Natural killer cell (primary cell): ENCODE data around the gene LEPR. TPM values are rescaled to one million over a fixed set of nuclear protein-coding genes. Genes with fewer than 3 reads are reported as not detected.

Experiments
- ATAC-seq, 3 donors: fragments of 150-1000 bp in 2 of 3; fragments of 200-7000 bp in 1 of 3; cut with Tn5 transposase; 1 replicate in 1 of 3; 2 replicates in 2 of 3; pipeline ENCODE4 v1.10.0; 2021; ENCODE audit warnings: mild to moderate bottlenecking in 2 of 3, moderate library complexity in 2 of 3
- DNase-seq, 2 donors: peaks; one replicate each; pipeline versions ENCODE4 v3.0.0 to v3.0.0-alpha.2; 2013 to 2021; ENCODE audit warnings: mixed read lengths in 1 of 2
- H3K27ac ChIP-seq: one replicate; pipeline ENCODE4 v1.5.1; 2013; ENCODE audit warnings: mild to moderate bottlenecking, low read length
- H3K27me3 ChIP-seq: one replicate; pipeline ENCODE4 v1.6.1; 2013; ENCODE audit warnings: low read length; ENCODE audit not compliant: control insufficient read depth, insufficient read depth
- H3K36me3 ChIP-seq: one replicate; pipeline ENCODE4 v1.6.1; 2013; ENCODE audit warnings: low read length; ENCODE audit not compliant: control insufficient read depth, insufficient read depth
- H3K4me1 ChIP-seq: one replicate; pipeline ENCODE4 v1.6.1; 2013; ENCODE audit warnings: low read length; ENCODE audit not compliant: control insufficient read depth, insufficient read depth
- H3K4me3 ChIP-seq: one replicate; pipeline ENCODE4 v1.5.1; 2013; ENCODE audit warnings: low read length
- H3K9me3 ChIP-seq: one replicate; pipeline ENCODE4 v1.6.1; 2013; ENCODE audit warnings: low read length; ENCODE audit not compliant: control insufficient read depth, insufficient read depth
- H3K27ac Mint-ChIP-seq, 2 donors: one replicate each; pipeline ENCODE4 v1.8.0; 2022; ENCODE audit warnings: mild to moderate bottlenecking in 2 of 2, mixed read lengths in 2 of 2, moderate library complexity in 1 of 2
- H3K27me3 Mint-ChIP-seq, 2 donors: one replicate each; pipeline ENCODE4 v1.8.0; 2022; ENCODE audit warnings: low read depth in 2 of 2, mixed read lengths in 2 of 2
- H3K36me3 Mint-ChIP-seq: one replicate; pipeline ENCODE4 v1.8.0; 2022; ENCODE audit warnings: mixed read lengths
- H3K4me1 Mint-ChIP-seq, 2 donors: one replicate each; pipeline ENCODE4 v1.8.0; 2022; ENCODE audit warnings: mixed read lengths in 2 of 2
- H3K4me3 Mint-ChIP-seq: one replicate; pipeline ENCODE4 v1.8.0; 2022; ENCODE audit warnings: mild to moderate bottlenecking, moderate library complexity, mixed read lengths
- H3K9me3 Mint-ChIP-seq, 2 donors: one replicate each; pipeline ENCODE4 v1.8.0; 2022; ENCODE audit warnings: mixed read lengths in 2 of 2
- CTCF ChIP-seq: fragments of 200-600 bp; IDR thresholded peaks from one replicate; pipeline ENCODE4 v1.8.0; 2022; ENCODE audit warnings: antibody characterized with exemption
- WGBS: methylation state at CpG from one replicate; pipeline ENCODE4 v1.1.7; 2013; ENCODE audit warnings: missing lambda C conversion rate; ENCODE audit not compliant: insufficient coverage; 5-methylcytosine and 5-hydroxymethylcytosine counted together
- intact Hi-C: fragments of 100-400 bp; cut with micrococcal nuclease; formaldehyde crosslinking; loops from one replicate; pipeline ENCODE4 v1.14.2; 2022
- total RNA-seq, 4 donors: library from RNA; stranded (reverse); fragments of 120-200 nt in 1 of 4; gene quantifications; one replicate each; pipeline versions ENCODE4 v1.2.3 to v1.2.4, GENCODE V29; 2013 to 2022

Gene LEPR
- total RNA-seq, 3 donors from 2014 or later (not counting 1 experiment from before 2014, with no cell fraction given) = 2.0 to 3.6 (median 2.1) TPM

DNA sequence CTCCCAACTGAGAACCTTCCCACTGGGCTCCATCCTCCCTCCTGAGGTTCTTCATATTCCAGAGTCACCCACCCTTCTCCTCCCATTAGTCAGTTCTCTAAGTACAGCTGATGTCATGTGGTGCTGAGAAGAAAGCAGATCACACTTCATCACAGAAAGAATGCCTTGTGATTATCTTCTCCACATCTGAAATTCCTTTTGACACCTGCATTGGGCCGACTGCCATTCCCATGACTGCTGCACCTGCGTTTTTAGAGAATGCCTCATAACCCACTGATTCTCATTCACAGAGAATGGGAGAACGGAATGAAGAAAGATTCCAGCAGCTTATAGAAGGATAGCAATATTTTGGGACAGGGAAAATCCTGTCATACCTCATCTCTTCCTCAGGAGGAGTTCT, 14.3 kb downstream of the LEPR start:
- Mint-ChIP-seq H3K9me3 (no peaks in the 10 kb centered on the region), H3K4me1 (peaks cover 0 to 5% of the 10 kb centered on the region in 2 donors), H3K4me3 (no peak overlapping the region), H3K27me3 (no peaks in the 10 kb centered on the region), H3K36me3 (no peaks in the 10 kb centered on the region), H3K27ac (no peak overlapping the region)
- Histone ChIP-seq H3K4me3 (no peak overlapping the region), H3K4me1 (no peaks in the 10 kb centered on the region), H3K36me3 (peaks cover 18% of the 10 kb centered on the region), H3K27me3 (no peaks in the 10 kb centered on the region), H3K27ac (no peak overlapping the region), H3K9me3 (no peaks in the 10 kb centered on the region)
- DNase-seq (no peak), ATAC-seq (no peak)
- no peak for TF ChIP-seq CTCF
- intact Hi-C loops = no loop called here
- WGBS = 84% methylated on average over 3 of the region's 3 CpGs

- no peak for TF ChIP-seq CTCF
- no peak overlapping the region for H3K4me3 Mint-ChIP-seq
- DNase-seq = no peak
- Histone ChIP-seq H3K4me3 (no peak overlapping the region), H3K27me3 (no peaks in the 10 kb centered on the region), H3K36me3 (peaks cover 13% of the 10 kb centered on the region), H3K27ac (no peak overlapping the region), H3K9me3 (no peaks in the 10 kb centered on the region), H3K4me1 (no peaks in the 10 kb centered on the region)
- no peaks in the 10 kb centered on the region for H3K9me3 Mint-ChIP-seq
- no peaks in the 10 kb centered on the region for H3K27me3 Mint-ChIP-seq
- no peaks in the 10 kb centered on the region for H3K36me3 Mint-ChIP-seq
- intact Hi-C loops = no loop called here
- H3K4me1 Mint-ChIP-seq = no peaks in the 10 kb centered on the region
- H3K27ac Mint-ChIP-seq = no peak overlapping the region
- ATAC-seq = no peak
- WGBS = 100% methylated on average over 2 of the region's 2 CpGs
Observed at GRCh38 chr1:65435987-65436386, 15.5 kb downstream of the LEPR start.

DNA sequence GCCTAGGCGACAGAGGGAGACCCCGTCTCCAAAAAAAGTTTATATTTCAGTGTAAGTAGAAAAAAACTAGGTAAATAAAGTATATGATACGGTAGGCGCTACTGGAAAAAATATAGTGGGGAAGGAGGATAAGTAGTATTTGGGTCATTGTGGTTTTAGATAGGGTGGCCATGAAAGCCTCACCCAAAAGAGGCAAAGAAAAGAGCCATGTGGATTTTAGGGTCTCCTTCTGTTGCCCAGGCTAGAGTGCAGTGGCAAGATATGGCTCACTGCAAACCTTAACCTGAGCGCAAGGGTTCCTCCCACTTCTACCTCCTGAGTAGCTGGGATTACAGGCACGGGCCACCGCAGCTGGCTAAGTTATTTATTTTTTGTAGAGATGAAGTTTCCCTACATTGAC, 17.1 kb downstream of the LEPR start:
- ATAC-seq = no peak

More for the DNA sequence above, 17.1 kb downstream of the LEPR start:
- H3K9me3 Mint-ChIP-seq = no peaks in the 10 kb centered on the region
- no peaks in the 10 kb centered on the region for H3K9me3 ChIP-seq
- no peak for DNase-seq
- TF ChIP-seq CTCF = no peak
- peaks cover 5% of the 10 kb centered on the region for H3K36me3 ChIP-seq
- H3K27me3 Mint-ChIP-seq = no peaks in the 10 kb centered on the region
- no peak overlapping the region for H3K27ac ChIP-seq
- H3K4me1 Mint-ChIP-seq = no peaks in the 10 kb centered on the region
- H3K4me1 ChIP-seq = no peaks in the 10 kb centered on the region
- H3K36me3 Mint-ChIP-seq = no peaks in the 10 kb centered on the region
- no peak overlapping the region for H3K27ac Mint-ChIP-seq
- WGBS = 98% methylated on average over 7 of the region's 7 CpGs
- no peak overlapping the region for H3K4me3 Mint-ChIP-seq
- intact Hi-C loops = no loop called here
- no peak overlapping the region for H3K4me3 ChIP-seq
- no peaks in the 10 kb centered on the region for H3K27me3 ChIP-seq
